Activated CD4-positive, alpha-beta T cell treated with anti-CD3 and anti-CD28 coated beads, Interleukin-2, amount 10 ng/mL, durations not matched to agents 24 days and 14 days (primary cell): ENCODE data around the gene CCL2. TPM values are rescaled to one million over a fixed set of nuclear protein-coding genes. Genes with fewer than 3 reads are reported as not detected.

Source experiments
- DNase-seq: peaks from one replicate; pipeline ENCODE4 v3.0.0; 2022
- H3K27ac Mint-ChIP-seq: one replicate; pipeline ENCODE4 v1.8.0; 2022; ENCODE audit warnings: mild to moderate bottlenecking, mixed read lengths
- H3K27me3 Mint-ChIP-seq: one replicate; pipeline ENCODE4 v1.8.0; 2022; ENCODE audit warnings: mixed read lengths
- H3K36me3 Mint-ChIP-seq: one replicate; pipeline ENCODE4 v1.8.0; 2022; ENCODE audit warnings: low read depth, mild to moderate bottlenecking, mixed read lengths
- H3K4me1 Mint-ChIP-seq: one replicate; pipeline ENCODE4 v1.8.0; 2021; ENCODE audit warnings: mixed read lengths
- H3K4me3 Mint-ChIP-seq: one replicate; pipeline ENCODE4 v1.8.0; 2022; ENCODE audit warnings: mild to moderate bottlenecking, moderate library complexity, mixed read lengths
- H3K9me3 Mint-ChIP-seq: one replicate; pipeline ENCODE4 v1.8.0; 2021; ENCODE audit warnings: mixed read lengths
- intact Hi-C: fragments of 100-400 bp; cut with micrococcal nuclease; formaldehyde crosslinking; loops from one replicate; pipeline ENCODE4 v1.15.1; 2023
- total RNA-seq: library from RNA; stranded (reverse); gene quantifications from 2 replicates; pipeline ENCODE4 v1.2.3, GENCODE V29; 2022

The CCL2 gene
- total RNA-seq, 1 donor from 2014 or later = 0.28 TPM

DNA sequence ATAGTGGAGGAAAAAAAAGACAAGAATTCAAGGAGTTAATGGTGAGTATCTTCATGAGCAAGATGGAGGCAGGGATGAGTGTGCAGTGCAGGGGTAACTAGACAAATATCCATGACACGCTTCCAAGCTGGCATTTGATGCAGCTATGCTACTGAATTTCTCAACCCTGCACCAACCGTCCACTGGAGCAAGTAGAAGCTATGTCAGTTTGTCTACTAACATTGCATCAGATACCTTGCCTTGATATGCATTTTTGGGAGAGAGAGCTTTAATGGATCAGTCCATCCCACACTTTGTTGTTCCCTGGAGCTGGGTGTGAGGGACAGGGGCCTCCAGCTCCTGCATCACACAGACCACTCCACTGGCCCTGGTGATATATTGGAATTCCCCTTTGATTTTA is 46.9 kb downstream of the CCL2 start:
- no peak for DNase-seq
- peaks cover 28% of the 10 kb centered on the region for H3K4me1 Mint-ChIP-seq
- no peaks in the 10 kb centered on the region for H3K36me3 Mint-ChIP-seq
- H3K4me3 Mint-ChIP-seq = no peak overlapping the region
- intact Hi-C loops = no loop called here
- H3K27ac Mint-ChIP-seq = no peak overlapping the region
- H3K27me3 Mint-ChIP-seq = peaks cover 10% of the 10 kb centered on the region
- peaks cover 6% of the 10 kb centered on the region for H3K9me3 Mint-ChIP-seq

DNA sequence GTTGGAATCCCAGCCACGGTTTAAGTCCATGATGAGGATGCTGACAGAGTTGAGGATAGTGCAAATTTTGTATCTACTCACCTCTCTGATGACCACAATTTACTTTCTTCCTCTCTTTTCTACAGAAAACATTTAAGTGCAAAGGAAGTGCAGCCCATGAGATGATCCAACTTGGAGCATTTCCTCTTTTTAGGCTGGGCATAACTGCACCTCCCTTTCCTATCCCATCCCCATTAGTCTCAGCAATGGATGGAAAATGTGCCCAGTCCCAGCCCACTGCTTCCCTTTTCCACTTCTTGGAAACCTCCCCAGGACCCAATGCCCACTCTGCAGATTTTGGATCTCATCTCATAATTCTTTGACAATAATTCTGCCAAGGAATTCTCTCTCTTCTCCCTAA is 47.6 kb downstream of the CCL2 start:
- intact Hi-C loops = no loop called here
- Mint-ChIP-seq H3K4me1 (peaks cover 34% of the 10 kb centered on the region), H3K36me3 (no peaks in the 10 kb centered on the region), H3K4me3 (no peak overlapping the region), H3K27ac (no peak overlapping the region), H3K27me3 (peaks cover 10% of the 10 kb centered on the region), H3K9me3 (peaks cover 6% of the 10 kb centered on the region)
- no peak for DNase-seq

DNA sequence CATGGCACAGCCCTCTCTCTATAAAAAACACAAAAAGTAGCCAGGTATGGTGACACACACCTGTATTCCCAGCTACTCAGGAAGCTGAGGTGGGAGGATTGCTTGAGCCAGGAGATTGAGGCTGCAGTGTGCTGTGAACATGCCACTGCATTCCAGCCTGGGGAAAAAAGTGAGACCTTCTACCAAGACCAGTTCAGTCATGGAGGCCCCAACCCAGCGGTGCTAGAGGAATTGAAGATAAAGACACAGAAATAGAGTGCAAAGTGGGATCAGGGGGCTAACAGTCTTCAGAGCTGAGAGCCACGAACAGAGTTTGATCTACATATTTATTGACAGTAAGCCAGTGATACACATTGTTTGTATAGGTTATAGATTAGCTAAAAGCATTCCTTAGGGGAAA is 48.5 kb downstream of the CCL2 start:
- Mint-ChIP-seq H3K4me1 (peaks cover 43% of the 10 kb centered on the region), H3K36me3 (no peaks in the 10 kb centered on the region), H3K27me3 (peaks cover 6% of the 10 kb centered on the region), H3K9me3 (peaks cover under 1% of the 10 kb centered on the region), H3K27ac (no peak overlapping the region), H3K4me3 (no peak overlapping the region)
- no peak for DNase-seq
- intact Hi-C loops = no loop called here

DNA sequence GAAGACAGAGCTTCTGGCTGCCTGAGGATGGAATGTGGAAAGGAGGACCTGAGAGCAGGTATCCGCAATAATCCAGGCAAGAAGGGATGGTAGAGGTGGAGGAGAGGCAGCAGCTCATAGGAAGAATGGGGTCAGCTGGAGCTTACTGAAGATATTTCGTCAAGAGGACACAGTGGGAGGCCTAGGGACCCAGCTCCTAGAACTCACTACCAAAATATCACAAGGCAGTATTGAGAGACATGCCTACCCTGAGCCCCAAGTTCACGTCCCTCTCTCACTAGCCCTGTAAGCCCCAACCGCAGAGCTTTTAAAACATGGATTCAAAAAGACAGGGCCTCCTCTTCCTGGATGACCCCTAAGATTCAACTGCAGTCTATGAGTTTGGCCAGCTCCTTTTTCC is 50.0 kb downstream of the CCL2 start:
- Mint-ChIP-seq H3K27ac (no peak overlapping the region), H3K4me1 (peaks cover 45% of the 10 kb centered on the region)

DNA sequence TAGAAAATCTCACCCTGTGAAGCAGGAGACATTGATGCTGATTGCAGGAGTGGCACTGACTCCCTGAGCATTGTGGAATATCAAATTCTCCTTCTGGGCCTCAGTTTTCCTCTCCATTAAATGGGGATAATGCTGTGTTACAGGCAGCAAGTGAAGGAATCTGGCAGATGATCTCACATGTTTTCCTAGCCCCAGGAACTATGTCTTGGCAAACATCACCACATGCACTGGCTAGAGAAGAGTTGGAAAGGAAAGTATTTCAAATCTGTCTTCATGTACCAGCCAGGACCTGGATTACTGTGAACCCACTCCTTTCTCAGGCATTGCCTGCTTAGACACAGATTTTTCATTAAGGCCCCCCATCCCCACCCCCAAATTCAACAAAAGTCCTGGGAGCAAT is 50.5 kb downstream of the CCL2 start:
- Mint-ChIP-seq H3K9me3 (no peaks in the 10 kb centered on the region), H3K27me3 (peaks cover 8% of the 10 kb centered on the region), H3K27ac (no peak overlapping the region), H3K36me3 (no peaks in the 10 kb centered on the region), H3K4me1 (peaks cover 41% of the 10 kb centered on the region), H3K4me3 (no peak overlapping the region)
- intact Hi-C loops = loop anchor here (5.0 kb wide), 2 partner anchors 57 to 103 kb away; partner anchors contain the start of gene CCL1
- DNase-seq = peak; percentile 27

More for the DNA sequence above, 50.0 kb downstream of the CCL2 start:
- no peaks in the 10 kb centered on the region for H3K36me3 Mint-ChIP-seq
- H3K4me3 Mint-ChIP-seq = no peak overlapping the region
- no peak for DNase-seq
- peaks cover 6% of the 10 kb centered on the region for H3K27me3 Mint-ChIP-seq
- no peaks in the 10 kb centered on the region for H3K9me3 Mint-ChIP-seq
- intact Hi-C loops = loop anchor here (5.0 kb wide), 2 partner anchors 57 to 103 kb away; partner anchors contain the start of gene CCL1

DNA sequence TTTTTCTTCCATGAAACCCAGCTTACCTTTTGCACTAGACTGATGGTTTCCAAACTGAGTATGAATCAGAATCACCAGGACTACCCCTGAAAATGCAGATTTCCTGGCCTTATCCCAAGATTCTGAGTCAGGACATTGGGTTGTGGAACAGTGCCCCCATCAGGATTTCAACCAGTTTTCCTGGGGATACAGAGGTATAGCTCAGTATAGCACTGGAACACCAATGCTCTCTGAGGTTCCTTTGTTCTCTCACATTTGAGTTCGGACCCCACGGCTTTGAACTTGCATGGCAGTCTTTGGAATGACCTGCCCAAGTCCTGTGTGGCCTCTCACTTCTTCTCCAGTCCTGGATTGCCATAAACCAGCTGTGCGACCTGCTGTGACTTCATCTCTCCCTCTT is 51.4 kb downstream of the CCL2 start:
- no peaks in the 10 kb centered on the region for H3K9me3 Mint-ChIP-seq
- H3K27me3 Mint-ChIP-seq = peaks cover 13% of the 10 kb centered on the region
- H3K27ac Mint-ChIP-seq = no peak overlapping the region
- H3K4me3 Mint-ChIP-seq = no peak overlapping the region
- intact Hi-C loops = loop anchor here (5.0 kb wide), 2 partner anchors 56 to 104 kb away; partner anchors contain the start of gene CCL1
- H3K36me3 Mint-ChIP-seq = no peaks in the 10 kb centered on the region
- peaks cover 35% of the 10 kb centered on the region for H3K4me1 Mint-ChIP-seq
- peak; percentile 36 for DNase-seq

Other genes with a start within 250 kb of the CCL2 start
- gene CCL7, start 14.9 kb downstream of the CCL2 start, total RNA-seq = not detected in 2 replicates
- not detected in 2 replicates for gene CCL11, start 30.5 kb downstream of the CCL2 start, total RNA-seq
- not detected in 2 replicates for gene CCL8, start 64.2 kb downstream of the CCL2 start, total RNA-seq
- not detected in 2 replicates for gene CCL13, start 101.2 kb downstream of the CCL2 start, total RNA-seq
- gene CCL1, start 107.9 kb downstream of the CCL2 start, total RNA-seq = 105 and 111 TPM in 2 replicates